Astrocyte of the spinal cord (primary cell): ENCODE measurements around the gene LLCFC1.

ENCODE experiments used
- DNase-seq: peaks from one replicate; pipeline ENCODE4 v3.0.0; 2011; ENCODE audit warnings: low read depth, low spot score
- H3K4me3 ChIP-seq: 2 replicates; pipeline ENCODE4 v1.5.1; 2011; ENCODE audit warnings: low read depth, mild to moderate bottlenecking, low read length, moderate library complexity
- CTCF ChIP-seq: IDR thresholded peaks from 2 replicates; pipeline ENCODE4 v1.5.1; 2012; ENCODE audit warnings: low read depth, mild to moderate bottlenecking, low read length, inconsistent platforms
- in situ Hi-C: cut with HindIII; loops from 2 replicates; pipeline ENCODE4 v1.10.0; 2017; ENCODE audit warnings: low sequenced_read_pairs

LLCFC1 gene

GRCh38 chr7:142910031-142910433, 29.3 kb upstream of the LLCFC1 start:
- no peak for TF ChIP-seq CTCF
- in situ Hi-C loops, result no loop called here
- no peak for DNase-seq
- H3K4me3 ChIP-seq, result no peak overlapping the region

GRCh38 chr7:142910481-142910880, 28.8 kb upstream of the LLCFC1 start:
- no peak for TF ChIP-seq CTCF
- in situ Hi-C loops, result no loop called here
- H3K4me3 ChIP-seq, result no peak overlapping the region
- DNase-seq, result no peak

GRCh38 chr7:142913051-142913450, 26.2 kb upstream of the LLCFC1 start:
- no peak for DNase-seq
- in situ Hi-C loops, result no loop called here
- TF ChIP-seq CTCF, result no peak
- H3K4me3 ChIP-seq, result no peak overlapping the region

- in situ Hi-C loops, result no loop called here
- TF ChIP-seq CTCF, result no peak
- no peak for DNase-seq
- no peak overlapping the region for H3K4me3 ChIP-seq
Measured at GRCh38 chr7:142913566-142913965, 25.7 kb upstream of the LLCFC1 start.

- DNase-seq, result no peak
- TF ChIP-seq CTCF, result no peak
- in situ Hi-C loops, result no loop called here
- no peak overlapping the region for H3K4me3 ChIP-seq
Measured at GRCh38 chr7:142914121-142914520, 25.2 kb upstream of the LLCFC1 start.

- in situ Hi-C loops, result no loop called here
- no peak overlapping the region for H3K4me3 ChIP-seq
- no peak for DNase-seq
- no peak for TF ChIP-seq CTCF
Measured at GRCh38 chr7:142915315-142915714, 24.0 kb upstream of the LLCFC1 start.

- H3K4me3 ChIP-seq, result no peak overlapping the region
- in situ Hi-C loops, result no loop called here
- no peak for TF ChIP-seq CTCF
- DNase-seq, result no peak
Measured at GRCh38 chr7:142916508-142916907, 22.8 kb upstream of the LLCFC1 start.
